ENCODE data around the gene MSI1.

GRCh38 chr12:120404271-120404670, 35.3 kb upstream of the MSI1 start:
- TF ChIP-seq FOXM1 (IDR thresholded peaks at IDR 0.05; ENCODE audit: low read depth, low read length) (no peak), PAX8 (IDR thresholded peaks at IDR 0.05) (no peak)

Data from GM12878 (cell line).